Urothelium cell line (cell line): Measurements from ENCODE around the gene USP24.

Experiments
- DNase-seq: peaks from one replicate; pipeline ENCODE4 v3.0.0; 2011; ENCODE audit warnings: low spot score, mixed read lengths
- FAIRE-seq: peaks from 2 replicates; lab custom pipeline; 2011; peaks lifted over from hg19 to GRCh38; lab: Jason Lieb, UNC

The USP24 gene

GRCh38 chr1:55073187-55073916, 141.8 kb downstream of the USP24 start:
- DNase-seq (no peak), FAIRE-seq (no peak)

GRCh38 chr1:55071477-55071876, 143.7 kb downstream of the USP24 start:
- DNase-seq: peak; percentile 59
- FAIRE-seq: no peak

GRCh38 chr1:55070293-55071164, 144.6 kb downstream of the USP24 start:
- FAIRE-seq (no peak), DNase-seq (no peak)

GRCh38 chr1:55069280-55069679, 145.9 kb downstream of the USP24 start:
- FAIRE-seq: no peak
- no peak for DNase-seq

GRCh38 chr1:55068638-55069037, 146.5 kb downstream of the USP24 start:
- DNase-seq: no peak
- FAIRE-seq: no peak

- FAIRE-seq (no peak), DNase-seq (no peak)
Measured at GRCh38 chr1:55067914-55068313, 147.2 kb downstream of the USP24 start.

- FAIRE-seq: no peak
- DNase-seq: no peak
Measured at GRCh38 chr1:55067022-55067778, 148.0 kb downstream of the USP24 start.

- FAIRE-seq: no peak
- DNase-seq: no peak
Measured at GRCh38 chr1:55065648-55066047, 149.5 kb downstream of the USP24 start.

GRCh38 chr1:55064861-55065263, 150.3 kb downstream of the USP24 start:
- FAIRE-seq (no peak), DNase-seq (peak; percentile 20)

GRCh38 chr1:55064071-55064581, 151.0 kb downstream of the USP24 start:
- DNase-seq (no peak), FAIRE-seq (no peak)

GRCh38 chr1:55063577-55063942, 151.6 kb downstream of the USP24 start:
- DNase-seq (no peak), FAIRE-seq (no peak)

GRCh38 chr1:55062801-55063576, 152.2 kb downstream of the USP24 start:
- no peak for FAIRE-seq
- no peak for DNase-seq

GRCh38 chr1:55061706-55062321, 153.3 kb downstream of the USP24 start:
- FAIRE-seq: no peak
- DNase-seq: no peak

GRCh38 chr1:55061000-55061705, 154.0 kb downstream of the USP24 start:
- no peak for FAIRE-seq

GRCh38 chr1:55060133-55060999, 154.8 kb downstream of the USP24 start:
- FAIRE-seq (no peak), DNase-seq (no peak)

More at GRCh38 chr1:55061000-55061705, 154.0 kb downstream of the USP24 start:
- no peak for DNase-seq

- no peak for DNase-seq
- FAIRE-seq: no peak
Measured at GRCh38 chr1:55059302-55060132, 155.6 kb downstream of the USP24 start.

- FAIRE-seq (no peak), DNase-seq (no peak)
Measured at GRCh38 chr1:55057956-55058298, 157.2 kb downstream of the USP24 start.
